H1 (cell line): Measurements from ENCODE around the gene TMEM163. TPM values are rescaled to one million over a fixed set of nuclear protein-coding genes. Genes with fewer than 3 reads are reported as not detected.

ENCODE experiments used
- CTCF ChIA-PET: fragments of 300-600 bp; sonication (Branson Sonifier 250); formaldehyde crosslinking; loops from one replicate; lab custom pipeline; 2021; ENCODE audit not compliant: partially characterized antibody; lab: Charles Lee
- POLR2A ChIA-PET: fragments of 300-600 bp; sonication (Branson Sonifier 250); formaldehyde crosslinking; loops from one replicate; lab custom pipeline; 2021; ENCODE audit warnings: inconsistent platforms; ENCODE audit not compliant: partially characterized antibody; lab: Charles Lee
- DNase-seq, 2 experiments: peaks; one replicate each; pipeline versions ENCODE4 v3.0.0 to v3.0.0-alpha.2; 2010 to 2022; ENCODE audit warnings: low spot score in 2 of 2, low read depth in 1 of 2, mixed read lengths in 1 of 2
- FAIRE-seq: peaks from 2 replicates; lab custom pipeline; 2011; peaks lifted over from hg19 to GRCh38; lab: Jason Lieb, UNC
- H2AFZ ChIP-seq: 2 replicates; pipeline ENCODE4 v1.8.1; 2012; ENCODE audit warnings: low read length, inconsistent platforms
- H2AK5ac ChIP-seq: 2 replicates; pipeline ENCODE4 v1.6.1; 2013; ENCODE audit warnings: low read depth, low read length
- H2BK120ac ChIP-seq: replicated peaks from 2 replicates; pipeline ENCODE3; 2013; ENCODE audit warnings: low read depth, low read length, inconsistent platforms
- H2BK12ac ChIP-seq: 2 replicates; pipeline ENCODE4 v1.6.1; 2013; ENCODE audit warnings: low read depth, low read length
- H2BK15ac ChIP-seq: 2 replicates; pipeline ENCODE4 v1.6.1; 2013; ENCODE audit warnings: low read length
- H2BK20ac ChIP-seq: 2 replicates; pipeline ENCODE4 v1.6.1; 2013; ENCODE audit warnings: low read length
- H2BK5ac ChIP-seq: 2 replicates; pipeline ENCODE4 v1.6.1; 2013; ENCODE audit warnings: low read depth, low read length
- H3K14ac ChIP-seq: 2 replicates; pipeline ENCODE4 v1.6.1; 2013; ENCODE audit warnings: inconsistent platforms; ENCODE audit not compliant: insufficient read length
- H3K18ac ChIP-seq: 2 replicates; pipeline ENCODE4 v1.6.1; 2013; ENCODE audit warnings: low read length; ENCODE audit errors: extremely low read depth
- H3K23ac ChIP-seq: 2 replicates; pipeline ENCODE4 v1.6.1; 2013; ENCODE audit warnings: inconsistent platforms; ENCODE audit not compliant: insufficient read length
- H3K23me2 ChIP-seq: 2 replicates; pipeline ENCODE4 v1.6.1; 2013; ENCODE audit warnings: low read depth, low read length
- H3K27ac ChIP-seq: 2 replicates; pipeline ENCODE4 v1.6.1; 2011; ENCODE audit warnings: low read depth, low read length, inconsistent platforms
- H3K27me3 ChIP-seq, 4 experiments: replicated peaks in 1 of 4; 1 replicate in 1 of 4; 2 replicates in 3 of 4; pipeline versions ENCODE4 v1.6.1 to v1.8.1; 2011 to 2013; ENCODE audit warnings: low read length in 3 of 4, mild to moderate bottlenecking in 3 of 4, inconsistent platforms in 2 of 4, mixed read lengths in 2 of 4, moderate library complexity in 1 of 4; ENCODE audit not compliant: control insufficient read depth in 3 of 4, insufficient read depth in 3 of 4; ENCODE audit errors: extremely low read depth in 1 of 4
- H3K36me3 ChIP-seq, 4 experiments: 2 replicates each; pipeline versions ENCODE4 v1.6.1 to v1.8.1; 2011 to 2013; ENCODE audit warnings: mild to moderate bottlenecking in 4 of 4, low read length in 3 of 4, moderate library complexity in 2 of 4, control low read depth in 1 of 4, inconsistent platforms in 1 of 4; ENCODE audit not compliant: insufficient read depth in 4 of 4, control insufficient read depth in 2 of 4
- H3K4ac ChIP-seq: replicated peaks from 2 replicates; pipeline ENCODE3; 2013; ENCODE audit warnings: low read length, low read depth, mixed read lengths, inconsistent platforms; ENCODE audit not compliant: insufficient read length
- H3K4me1 ChIP-seq, 4 experiments: replicated peaks in 1 of 4; 1 replicate in 1 of 4; 2 replicates in 3 of 4; pipeline versions ENCODE4 v1.6.1 to v1.8.1; 2011 to 2013; ENCODE audit warnings: low read length in 3 of 4, inconsistent platforms in 2 of 4, mixed read lengths in 1 of 4; ENCODE audit not compliant: insufficient read depth in 4 of 4, control insufficient read depth in 3 of 4
- H3K4me2 ChIP-seq, 2 experiments: 2 replicates each; pipeline versions ENCODE4 v1.6.1 to v1.8.1; 2011 to 2013; ENCODE audit warnings: low read depth in 2 of 2, low read length in 2 of 2, control low read depth in 1 of 2, inconsistent platforms in 1 of 2, mild to moderate bottlenecking in 1 of 2; ENCODE audit not compliant: insufficient read depth in 1 of 2
- H3K4me3 ChIP-seq, 4 experiments: fragments of 200-600, 300-600 bp in 1 of 4; sonication (generic), shearing (Covaris generic), sonication (Bioruptor Twin) in 1 of 4; 2 replicates each; pipeline versions ENCODE4 v1.5.1 to v1.8.1; 2011 to 2016; ENCODE audit warnings: low read length in 4 of 4, low read depth in 3 of 4, control low read depth in 2 of 4, inconsistent platforms in 2 of 4, mild to moderate bottlenecking in 2 of 4, mixed read lengths in 1 of 4, moderate library complexity in 1 of 4; ENCODE audit not compliant: insufficient read depth in 2 of 4; ENCODE audit errors: extremely low read depth in 1 of 4
- H3K56ac ChIP-seq: replicated peaks from 2 replicates; pipeline ENCODE3; 2013; ENCODE audit warnings: low read depth, mild to moderate bottlenecking, mixed read lengths, low read length, inconsistent platforms; ENCODE audit not compliant: insufficient read length
- H3K79me1 ChIP-seq: 2 replicates; pipeline ENCODE4 v1.6.1; 2013; ENCODE audit warnings: low read depth, low read length, control low read depth
- H3K79me2 ChIP-seq, 2 experiments: 2 replicates each; pipeline versions ENCODE4 v1.6.1 to v1.8.1; 2012 to 2013; ENCODE audit warnings: low read length in 2 of 2, mild to moderate bottlenecking in 2 of 2, inconsistent platforms in 1 of 2; ENCODE audit not compliant: insufficient read depth in 2 of 2, control insufficient read depth in 1 of 2
- H3K9ac ChIP-seq, 4 experiments: replicated peaks in 1 of 4; 1 replicate in 1 of 4; 2 replicates in 3 of 4; pipeline versions ENCODE4 v1.6.1 to v1.8.1; 2011 to 2013; ENCODE audit warnings: low read depth in 3 of 4, low read length in 3 of 4, control low read depth in 2 of 4, mild to moderate bottlenecking in 2 of 4, moderate library complexity in 2 of 4, inconsistent platforms in 1 of 4; ENCODE audit errors: extremely low read depth in 1 of 4
- H3K9me3 ChIP-seq, 2 experiments: 2 replicates each; pipeline versions ENCODE4 v1.6.1 to v1.8.1; 2012 to 2013; ENCODE audit warnings: mild to moderate bottlenecking in 2 of 2, moderate library complexity in 2 of 2, control low read depth in 1 of 2, inconsistent platforms in 1 of 2, low read depth in 1 of 2, low read length in 1 of 2, mixed read lengths in 1 of 2; ENCODE audit not compliant: insufficient read depth in 2 of 2
- H4K20me1 ChIP-seq, 2 experiments: replicated peaks in 1 of 2; 2 replicates each; pipeline versions ENCODE3 to v1.8.1; 2011 to 2013; ENCODE audit warnings: inconsistent platforms in 2 of 2, low read length in 2 of 2, mild to moderate bottlenecking in 1 of 2; ENCODE audit not compliant: insufficient read depth in 2 of 2, control insufficient read depth in 1 of 2
- H4K5ac ChIP-seq: 2 replicates; pipeline ENCODE4 v1.6.1; 2013; ENCODE audit warnings: low read length, low read depth, mixed read lengths, inconsistent platforms; ENCODE audit not compliant: insufficient read length
- H4K8ac ChIP-seq: 2 replicates; pipeline ENCODE4 v1.8.0; 2013; ENCODE audit warnings: mild to moderate bottlenecking, moderate library complexity, low read length, inconsistent platforms; ENCODE audit not compliant: insufficient read depth; ENCODE audit errors: extremely low read depth
- H4K91ac ChIP-seq: replicated peaks from 2 replicates; pipeline ENCODE3; 2013; ENCODE audit warnings: low read length, mixed read lengths, inconsistent platforms; ENCODE audit not compliant: insufficient read length
- ATF2 ChIP-seq: IDR thresholded peaks from 2 replicates; pipeline ENCODE4 v1.6.1; 2012; ENCODE audit warnings: low read length, inconsistent platforms
- ATF3 ChIP-seq: IDR thresholded peaks from 2 replicates; pipeline ENCODE4 v1.6.1; 2011; ENCODE audit warnings: low read depth, mild to moderate bottlenecking, low read length; ENCODE audit not compliant: insufficient read depth
- FOSL1 ChIP-seq: IDR thresholded peaks from 2 replicates; pipeline ENCODE4 v1.6.1; 2011; ENCODE audit warnings: mild to moderate bottlenecking, low read depth, low read length, moderate library complexity; ENCODE audit not compliant: insufficient read depth
- HDAC2 ChIP-seq, 2 experiments: fragments of 300-600 bp in 1 of 2; sonication (generic) in 1 of 2; IDR thresholded peaks; 2 replicates each; pipeline ENCODE4 v1.6.1; 2011 to 2012; ENCODE audit warnings: low read depth in 2 of 2, low read length in 2 of 2, mild to moderate bottlenecking in 2 of 2, moderate library complexity in 2 of 2, borderline replicate concordance in 1 of 2, inconsistent platforms in 1 of 2
- KDM5A ChIP-seq: fragments of 200-600 bp; IDR thresholded peaks from 2 replicates; pipeline ENCODE4 v1.7.1; 2012; ENCODE audit warnings: mild to moderate bottlenecking, low read length, inconsistent platforms, mixed read lengths
- SIX5 ChIP-seq: IDR thresholded peaks from 2 replicates; pipeline ENCODE4 v1.6.1; 2011; ENCODE audit warnings: mild to moderate bottlenecking, low read depth, low read length
- SUZ12 ChIP-seq: fragments of 200-600 bp; sonication (generic); IDR thresholded peaks from 2 replicates; pipeline ENCODE4 v1.6.1; 2012; ENCODE audit warnings: mild to moderate bottlenecking, inconsistent platforms, low read length, moderate library complexity, mixed read lengths
- TBP ChIP-seq: IDR thresholded peaks from 2 replicates; pipeline ENCODE4 v1.6.1; 2011; ENCODE audit warnings: low read depth, low read length, improper control_type of control experiment
- TCF12 ChIP-seq: IDR thresholded peaks from 2 replicates; pipeline ENCODE4 v1.6.1; 2011; ENCODE audit warnings: low read depth, mild to moderate bottlenecking, low read length
- WGBS, 2 experiments: shearing (Covaris generic) in 1 of 2; methylation state at CpG; one replicate each; pipeline versions ENCODE4 v1.1.6 to v1.1.7; 2013 to 2015; ENCODE audit warnings: low lambda C conversion rate in 2 of 2, mixed read lengths in 2 of 2, inconsistent platforms in 1 of 2, low coverage in 1 of 2, missing lambda C conversion rate in 1 of 2; ENCODE audit not compliant: insufficient replicate concordance in 2 of 2, insufficient coverage in 1 of 2, insufficient read length in 1 of 2; ENCODE audit errors: extremely low coverage in 1 of 2, missing lambda C conversion rate in 1 of 2; 5-methylcytosine and 5-hydroxymethylcytosine counted together
- polyA plus RNA-seq, 7 experiments: library from polyadenylated mRNA; depleted of rRNA in 3 of 7; stranded (reverse) in 5 of 7; unstranded in 2 of 7; fragments of >200 nt in 5 of 7; fragments of 200-250 nt in 2 of 7; gene quantifications; 1 replicate in 5 of 7; 2 replicates in 1 of 7; 4 replicates in 1 of 7; pipeline versions ENCODE4 v1.2.1 to v1.2.3, GENCODE V29; 2011 to 2013; ENCODE audit warnings: missing spikeins in 2 of 7, mixed read lengths in 2 of 7
- total RNA-seq: library from RNA; stranded (reverse); fragmentation: NEBNext Ultra II Directional; extraction: Animal tissue kit (Norgen Biotek cat#: 25700); gene quantifications from 2 replicates; pipeline ENCODE4 v1.2.1, GENCODE V29; 2021

The TMEM163 gene
- total and polyA plus RNA-seq, 2 of the 8 experiments (the other 6 are each of a cell fraction or from before 2014, with no cell fraction given), result 2.8 to 3.2 TPM

DNA sequence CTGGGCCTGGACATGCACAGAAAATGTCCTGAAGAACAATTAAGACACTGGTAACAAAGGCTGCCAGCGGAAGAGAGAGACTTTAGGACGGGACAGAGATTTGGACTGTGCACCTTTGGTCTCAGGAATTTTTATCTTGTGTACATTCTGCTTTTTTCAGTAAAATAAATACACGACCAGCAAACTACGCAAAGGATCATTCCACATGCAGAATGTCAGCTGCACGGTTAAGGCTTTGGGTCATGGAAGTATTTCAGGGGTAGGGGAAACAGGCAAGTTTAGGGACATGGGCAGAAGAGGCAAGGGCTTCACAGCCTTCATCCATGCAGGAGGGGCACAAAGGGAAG, 11.5 kb downstream of the TMEM163 start:
- Histone ChIP-seq H2AK5ac (no peak overlapping the region), H3K4me1 (peaks cover 0 to 24% (median 11%) of the 10 kb centered on the region in 4 experiments; a peak in 6 of 7 replicates), H2BK12ac (no peak overlapping the region), H3K23me2 (no peaks in the 10 kb centered on the region), H4K20me1 (no peaks in the 10 kb centered on the region), H3K23ac (no peak overlapping the region), H3K79me1 (no peaks in the 10 kb centered on the region), H3K9me3 (no peaks in the 10 kb centered on the region), H3K79me2 (no peaks in the 10 kb centered on the region), H4K8ac (no peak overlapping the region), H3K9ac (no peak overlapping the region), H3K56ac (no peak overlapping the region), H3K4me3 (no peak overlapping the region), H4K91ac (no peak overlapping the region), H2BK20ac (no peak overlapping the region), H2BK15ac (no peak overlapping the region), H3K4ac (no peak overlapping the region), H3K27ac (no peak overlapping the region), H2BK120ac (no peak overlapping the region), H2AFZ (no peak overlapping the region), H3K4me2 (no peak overlapping the region), H3K27me3 (no peaks in the 10 kb centered on the region), H3K14ac (no peak overlapping the region), H3K36me3 (no peaks in the 10 kb centered on the region), H2BK5ac (no peak overlapping the region), H4K5ac (no peak overlapping the region), H3K18ac (no peak overlapping the region)
- ChIA-PET CTCF (interaction anchor here (0.6 to 0.9 kb wide), 2 partner anchors 9 to 247 kb away, joined by 3 read pairs; no protein-coding TSS in a partner anchor), POLR2A (interaction anchor here (0.9 kb wide), 1 partner anchor 211 kb away, joined by 3 read pairs; the partner anchor contains the start of gene CCNT2)
- 82% methylated on average over 5 of the region's 5 CpGs; no CpG with 5 or more reads in 1 of the 2 experiments for WGBS, 2 experiments
- FAIRE-seq (no peak), DNase-seq (no peak)
- no peak for TF ChIP-seq SUZ12
- TF ChIP-seq ATF2, result no peak
- no peak for TF ChIP-seq TCF12
- TF ChIP-seq ATF3, result no peak
- TF ChIP-seq HDAC2 (IDR thresholded peaks at IDR 0.05; ENCODE audit: borderline replicate concordance in 1 of 2, low read depth in 2 of 2, low read length in 2 of 2), result no peak
- TF ChIP-seq SIX5, result no peak
- TF ChIP-seq KDM5A, result no peak
- TF ChIP-seq TBP, result no peak
- TF ChIP-seq FOSL1, result no peak
